ENCODE results near the gene NAALADL2. TPM values are rescaled to one million over a fixed set of nuclear protein-coding genes. Genes with fewer than 3 reads are reported as not detected.

NAALADL2 gene
- total RNA-seq, 2 experiments from 2014 or later: not detected

GRCh38 chr3:174936590-174936989 lies 77.5 kb downstream of the NAALADL2 start:
- Mint-ChIP-seq H3K36me3 (no peaks in the 10 kb centered on the region), H3K27ac (no peak overlapping the region), H3K4me1 (no peaks in the 10 kb centered on the region), H3K27me3 (no peaks in the 10 kb centered on the region), H3K9me3 (ENCODE audit: low read depth) (peaks cover 6% of the 10 kb centered on the region), H3K4me3 (no peak overlapping the region)
- ATAC-seq (no peak), DNase-seq (no peak)
- CTCF ChIA-PET: no interaction called here

GRCh38 chr3:174937478-174937877 lies 78.3 kb downstream of the NAALADL2 start:
- Mint-ChIP-seq H3K4me1 (no peaks in the 10 kb centered on the region), H3K9me3 (ENCODE audit: low read depth) (peaks cover 6% of the 10 kb centered on the region), H3K4me3 (no peak overlapping the region), H3K27ac (no peak overlapping the region), H3K36me3 (no peaks in the 10 kb centered on the region), H3K27me3 (no peaks in the 10 kb centered on the region)
- CTCF ChIA-PET: no interaction called here
- DNase-seq (no peak), ATAC-seq (no peak)

- DNase-seq: no peak
- no peak for ATAC-seq
- Mint-ChIP-seq H3K9me3 (ENCODE audit: low read depth) (peaks cover 6% of the 10 kb centered on the region), H3K27me3 (no peaks in the 10 kb centered on the region), H3K27ac (no peak overlapping the region), H3K36me3 (no peaks in the 10 kb centered on the region), H3K4me3 (no peak overlapping the region), H3K4me1 (no peaks in the 10 kb centered on the region)
- CTCF ChIA-PET: no interaction called here
Measured at GRCh38 chr3:174938102-174938501, 79.0 kb downstream of the NAALADL2 start.

- Mint-ChIP-seq H3K4me1 (no peaks in the 10 kb centered on the region), H3K27ac (no peak overlapping the region), H3K4me3 (no peak overlapping the region), H3K27me3 (no peaks in the 10 kb centered on the region), H3K36me3 (no peaks in the 10 kb centered on the region), H3K9me3 (ENCODE audit: low read depth) (peaks cover 10% of the 10 kb centered on the region)
- no peak for DNase-seq
- no peak for ATAC-seq
- CTCF ChIA-PET: no interaction called here
Measured at GRCh38 chr3:174940151-174940550, 81.0 kb downstream of the NAALADL2 start.

GRCh38 chr3:174945276-174945675 lies 86.1 kb downstream of the NAALADL2 start:
- Mint-ChIP-seq H3K4me1 (no peaks in the 10 kb centered on the region), H3K27me3 (no peaks in the 10 kb centered on the region), H3K9me3 (ENCODE audit: low read depth) (peaks cover 9% of the 10 kb centered on the region), H3K4me3 (no peak overlapping the region), H3K36me3 (no peaks in the 10 kb centered on the region), H3K27ac (no peak overlapping the region)
- no peak for ATAC-seq
- no peak for DNase-seq
- CTCF ChIA-PET: no interaction called here

GRCh38 chr3:174945951-174946350 lies 86.8 kb downstream of the NAALADL2 start:
- Mint-ChIP-seq H3K9me3 (ENCODE audit: low read depth) (peaks cover 9% of the 10 kb centered on the region), H3K27me3 (no peaks in the 10 kb centered on the region), H3K27ac (no peak overlapping the region), H3K4me1 (no peaks in the 10 kb centered on the region), H3K4me3 (no peak overlapping the region), H3K36me3 (no peaks in the 10 kb centered on the region)
- CTCF ChIA-PET: no interaction called here
- DNase-seq (no peak), ATAC-seq (no peak)

- no peak for DNase-seq
- Mint-ChIP-seq H3K27me3 (no peaks in the 10 kb centered on the region), H3K4me1 (no peaks in the 10 kb centered on the region), H3K4me3 (no peak overlapping the region), H3K9me3 (ENCODE audit: low read depth) (peaks cover 4% of the 10 kb centered on the region), H3K27ac (no peak overlapping the region), H3K36me3 (no peaks in the 10 kb centered on the region)
- CTCF ChIA-PET: no interaction called here
- ATAC-seq: no peak
Measured at GRCh38 chr3:174949523-174949922, 90.4 kb downstream of the NAALADL2 start.

- H3K27me3 Mint-ChIP-seq: no peaks in the 10 kb centered on the region
- no peaks in the 10 kb centered on the region for H3K4me1 Mint-ChIP-seq
- H3K36me3 Mint-ChIP-seq: no peaks in the 10 kb centered on the region
- CTCF ChIA-PET: no interaction called here
- H3K4me3 Mint-ChIP-seq: no peak overlapping the region
- DNase-seq (no peak), ATAC-seq (no peak)
- H3K9me3 Mint-ChIP-seq (ENCODE audit: low read depth): peaks cover 4% of the 10 kb centered on the region
- H3K27ac Mint-ChIP-seq: no peak overlapping the region
Measured at GRCh38 chr3:174951034-174951433, 91.9 kb downstream of the NAALADL2 start.

- ATAC-seq: no peak
- Mint-ChIP-seq H3K36me3 (no peaks in the 10 kb centered on the region), H3K4me3 (no peak overlapping the region), H3K27ac (no peak overlapping the region), H3K27me3 (no peaks in the 10 kb centered on the region), H3K9me3 (ENCODE audit: low read depth) (peaks cover 4% of the 10 kb centered on the region), H3K4me1 (no peaks in the 10 kb centered on the region)
- CTCF ChIA-PET: no interaction called here
- DNase-seq: no peak
Measured at GRCh38 chr3:174951498-174952005, 92.4 kb downstream of the NAALADL2 start.

- no peak overlapping the region for H3K27ac Mint-ChIP-seq
Measured at GRCh38 chr3:174953068-174953467, 93.9 kb downstream of the NAALADL2 start.

GRCh38 chr3:174955513-174956016 lies 96.4 kb downstream of the NAALADL2 start:
- H3K27ac Mint-ChIP-seq: no peak overlapping the region
- H3K36me3 Mint-ChIP-seq: no peaks in the 10 kb centered on the region
- no peaks in the 10 kb centered on the region for H3K4me1 Mint-ChIP-seq
- H3K9me3 Mint-ChIP-seq (ENCODE audit: low read depth): no peaks in the 10 kb centered on the region
- no peak overlapping the region for H3K4me3 Mint-ChIP-seq
- CTCF ChIA-PET: no interaction called here
- H3K27me3 Mint-ChIP-seq: no peaks in the 10 kb centered on the region
- no peak for DNase-seq
- no peak for ATAC-seq

More at GRCh38 chr3:174953068-174953467, 93.9 kb downstream of the NAALADL2 start:
- Mint-ChIP-seq H3K27me3 (no peaks in the 10 kb centered on the region), H3K9me3 (ENCODE audit: low read depth) (peaks cover 4% of the 10 kb centered on the region), H3K4me3 (no peak overlapping the region), H3K4me1 (no peaks in the 10 kb centered on the region), H3K36me3 (no peaks in the 10 kb centered on the region)
- no peak for ATAC-seq
- CTCF ChIA-PET: no interaction called here
- DNase-seq: no peak

- ATAC-seq: no peak
- Mint-ChIP-seq H3K27me3 (no peaks in the 10 kb centered on the region), H3K4me1 (no peaks in the 10 kb centered on the region), H3K9me3 (ENCODE audit: low read depth) (no peaks in the 10 kb centered on the region), H3K36me3 (no peaks in the 10 kb centered on the region), H3K27ac (no peak overlapping the region), H3K4me3 (no peak overlapping the region)
- CTCF ChIA-PET: no interaction called here
- DNase-seq: no peak
Measured at GRCh38 chr3:174957081-174957480, 97.9 kb downstream of the NAALADL2 start.

GRCh38 chr3:174957551-174958001 lies 98.4 kb downstream of the NAALADL2 start:
- ATAC-seq (no peak), DNase-seq (no peak)
- Mint-ChIP-seq H3K27me3 (no peaks in the 10 kb centered on the region), H3K4me1 (no peaks in the 10 kb centered on the region), H3K36me3 (no peaks in the 10 kb centered on the region), H3K9me3 (ENCODE audit: low read depth) (no peaks in the 10 kb centered on the region), H3K27ac (no peak overlapping the region), H3K4me3 (no peak overlapping the region)
- CTCF ChIA-PET: no interaction called here

GRCh38 chr3:174958671-174959328 lies 99.7 kb downstream of the NAALADL2 start:
- H3K36me3 Mint-ChIP-seq: no peaks in the 10 kb centered on the region

More at GRCh38 chr3:174958671-174959328, 99.7 kb downstream of the NAALADL2 start:
- DNase-seq (no peak), ATAC-seq (no peak)
- no peaks in the 10 kb centered on the region for H3K27me3 Mint-ChIP-seq
- H3K27ac Mint-ChIP-seq: no peak overlapping the region
- H3K4me1 Mint-ChIP-seq: no peaks in the 10 kb centered on the region
- CTCF ChIA-PET: no interaction called here
- H3K9me3 Mint-ChIP-seq (ENCODE audit: low read depth): no peaks in the 10 kb centered on the region
- H3K4me3 Mint-ChIP-seq: no peak overlapping the region
